Thoracic aorta (tissue), 2 donors: ENCODE data around the gene MYOM3. TPM values are rescaled to one million over a fixed set of nuclear protein-coding genes. Genes with fewer than 3 reads are reported as not detected.

Source experiments
- ATAC-seq: fragments of 150-250 bp; one replicate; pipeline ENCODE4 v1.8.0; 2017; ENCODE audit warnings: low read depth; ENCODE audit not compliant: insufficient number of reproducible peaks, low FRiP score
- DNase-seq: peaks from one replicate; pipeline ENCODE4 v3.0.0-alpha.2; 2020; ENCODE audit warnings: low spot score
- H3K27ac ChIP-seq, 2 donors: fragments of 200-600 bp; sonication (generic); 1 replicate in 1 of 2; 2 replicates in 1 of 2; pipeline ENCODE4 v1.5.1; 2016; ENCODE audit warnings: mild to moderate bottlenecking in 2 of 2, moderate library complexity in 2 of 2
- H3K27me3 ChIP-seq: fragments of 200-600 bp; sonication (generic); replicated peaks from 2 replicates; pipeline ENCODE4 v1.6.0; 2016; ENCODE audit warnings: mild to moderate bottlenecking; ENCODE audit not compliant: insufficient read depth
- H3K36me3 ChIP-seq: fragments of 200-600 bp; sonication (generic); one replicate; pipeline ENCODE4 v1.5.1; 2016
- H3K4me1 ChIP-seq, 2 donors: fragments of 200-600 bp; sonication (generic); 1 replicate in 1 of 2; 2 replicates in 1 of 2; pipeline versions ENCODE4 v1.5.1 to v1.6.0; 2016; ENCODE audit warnings: low read depth in 2 of 2, mild to moderate bottlenecking in 1 of 2; ENCODE audit not compliant: control insufficient read depth in 1 of 2
- H3K4me3 ChIP-seq: fragments of 200-600 bp; sonication (generic); 2 replicates; pipeline ENCODE4 v1.5.1; 2016; ENCODE audit warnings: mild to moderate bottlenecking
- H3K9me3 ChIP-seq: fragments of 200-600 bp; sonication (generic); 2 replicates; pipeline ENCODE4 v1.5.1; 2016
- CTCF ChIP-seq: fragments of 200-600 bp; sonication (generic); IDR thresholded peaks from one replicate; pipeline ENCODE4 v1.5.1; 2019; ENCODE audit warnings: antibody characterized with exemption
- total RNA-seq, 2 donors: library from RNA; depleted of rRNA; stranded (reverse); fragments of >200 nt; gene quantifications; one replicate each; pipeline versions ENCODE4 v1.1.0 to v1.2.3, GENCODE V29; 2016

The MYOM3 gene
- total RNA-seq, 2 donors from 2014 or later, result 1.5 to 1.6 TPM

GRCh38 chr1:24150234-24151174, 38.6 kb upstream of the MYOM3 start:
- no peaks in the 10 kb centered on the region for H3K36me3 ChIP-seq
- peak; percentile 85 for TF ChIP-seq CTCF
- peak overlapping the region; percentile 57 for H3K4me3 ChIP-seq
- peaks cover 9% of the 10 kb centered on the region for H3K27me3 ChIP-seq
- DNase-seq (peak; percentile 65), ATAC-seq (no peak)
- H3K9me3 ChIP-seq, result no peaks in the 10 kb centered on the region
- H3K27ac ChIP-seq, result no peak overlapping the region
- peaks cover 4 to 11% of the 10 kb centered on the region in 2 donors for H3K4me1 ChIP-seq

GRCh38 chr1:24149866-24150233, 37.9 kb upstream of the MYOM3 start:
- no peak for TF ChIP-seq CTCF
- ATAC-seq (no peak), DNase-seq (no peak)
- Histone ChIP-seq H3K27ac (no peak overlapping the region), H3K4me3 (peak overlapping the region; percentile 57), H3K4me1 (peaks cover 4 to 11% of the 10 kb centered on the region in 2 donors), H3K9me3 (no peaks in the 10 kb centered on the region), H3K36me3 (no peaks in the 10 kb centered on the region), H3K27me3 (peaks cover 9% of the 10 kb centered on the region)

DNA sequence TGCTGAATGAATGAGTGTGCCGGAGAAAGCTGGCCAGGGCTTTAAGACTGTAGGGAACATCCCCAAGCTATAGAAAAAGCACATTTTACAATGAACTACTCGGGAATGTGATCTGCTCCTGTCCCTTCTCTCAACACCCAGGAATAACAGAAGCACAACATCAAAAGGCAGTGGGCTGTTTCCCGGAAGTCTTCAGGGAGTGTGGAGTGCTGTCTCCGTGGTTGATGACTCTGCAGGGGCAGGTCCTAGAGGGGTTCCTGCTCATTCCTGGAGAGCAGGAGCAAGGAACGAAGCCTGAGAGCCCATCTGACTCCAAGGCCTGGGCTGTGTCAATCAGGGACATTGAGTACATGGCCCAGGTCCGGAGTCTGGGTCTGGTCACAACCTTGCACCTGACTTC, 35.9 kb upstream of the MYOM3 start:
- Histone ChIP-seq H3K27me3 (peaks cover 9% of the 10 kb centered on the region), H3K9me3 (no peaks in the 10 kb centered on the region), H3K4me3 (no peak overlapping the region), H3K4me1 (peaks cover 4 to 11% of the 10 kb centered on the region in 2 donors), H3K36me3 (no peaks in the 10 kb centered on the region), H3K27ac (no peak overlapping the region)
- DNase-seq (no peak), ATAC-seq (no peak)
- TF ChIP-seq CTCF, result no peak

DNA sequence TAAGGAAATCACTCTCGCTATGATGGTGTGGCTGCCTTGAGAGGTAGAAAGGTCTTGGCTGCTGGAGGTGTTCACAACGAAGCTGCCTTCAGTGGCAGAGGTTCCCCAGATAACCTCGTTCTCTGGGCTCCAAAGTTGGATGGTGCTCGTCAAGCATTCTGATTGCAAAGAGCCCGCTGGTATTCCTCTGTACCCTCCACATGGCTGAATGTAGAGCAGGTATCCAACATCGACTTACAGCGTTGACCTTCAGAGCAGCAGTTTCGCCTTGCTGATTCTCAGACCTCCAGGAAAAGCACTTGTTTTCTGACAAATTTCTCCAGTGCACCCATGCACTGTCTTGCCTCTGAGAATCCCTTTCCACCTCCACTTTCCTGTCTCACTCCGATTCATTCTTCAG, 35.3 kb upstream of the MYOM3 start:
- ATAC-seq (no peak), DNase-seq (no peak)
- peaks cover 4 to 11% of the 10 kb centered on the region in 2 donors for H3K4me1 ChIP-seq
- H3K36me3 ChIP-seq, result no peaks in the 10 kb centered on the region
- no peak overlapping the region for H3K4me3 ChIP-seq
- H3K27ac ChIP-seq, result no peak overlapping the region
- no peak for TF ChIP-seq CTCF
- H3K9me3 ChIP-seq, result no peaks in the 10 kb centered on the region
- H3K27me3 ChIP-seq, result peaks cover 9% of the 10 kb centered on the region

DNA sequence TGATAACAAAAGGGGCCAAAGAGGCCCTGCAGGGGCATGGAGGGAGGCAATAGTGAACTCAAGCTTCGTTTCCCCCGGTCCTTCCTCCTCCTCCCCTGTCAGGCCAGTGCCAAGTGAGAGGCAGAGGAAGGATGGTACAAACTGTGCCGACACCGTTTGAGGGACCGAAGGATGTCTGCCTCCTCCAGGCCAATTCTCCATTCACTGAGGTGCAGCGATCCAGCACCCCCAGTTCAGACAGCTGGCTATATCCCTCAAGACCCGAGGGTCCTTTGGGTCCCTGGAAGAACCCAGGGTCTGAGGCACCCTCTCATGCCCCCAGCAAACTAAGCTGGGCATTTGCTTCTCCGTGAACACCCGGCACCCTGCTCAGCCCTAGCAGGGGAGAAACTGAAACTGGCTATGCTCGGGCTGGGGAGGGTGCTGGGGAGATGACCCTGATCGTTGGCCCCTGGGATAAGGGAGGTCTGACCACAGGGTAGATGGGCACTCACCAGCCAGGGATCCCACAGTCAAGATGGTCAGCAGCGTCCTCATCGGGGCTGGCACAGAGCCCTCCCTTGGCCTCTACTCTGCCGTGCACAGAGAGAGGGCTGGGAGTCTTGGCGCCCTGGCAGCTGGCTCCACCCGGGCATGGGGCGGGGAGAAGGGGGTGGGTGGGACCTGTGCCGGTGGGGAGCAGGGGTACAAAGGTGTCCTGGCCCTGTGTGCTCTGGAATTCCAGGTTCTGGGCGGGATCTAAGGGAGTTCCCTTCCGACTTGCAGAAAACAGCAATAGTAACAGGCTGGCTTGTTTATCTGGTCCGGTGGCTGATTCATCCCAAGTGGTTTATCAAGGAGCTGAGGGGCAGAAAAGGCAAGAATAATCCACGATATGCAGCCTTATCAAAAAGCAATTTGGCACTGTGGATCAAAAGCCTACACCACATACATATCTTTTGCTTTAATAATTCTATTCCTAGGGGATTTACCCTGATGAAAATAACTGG, 30.9 kb upstream of the MYOM3 start, which contains the start of gene IL22RA1:
TSS of gene IL22RA1 (minus strand) at position 595 of the 989 bp plus-strand sequence. CDS start at position 537, 58 bp downstream.
- DNase-seq, result no peak
- H3K4me1 ChIP-seq, result no peaks in the 10 kb centered on the region
- ATAC-seq, result no peak
- H3K36me3 ChIP-seq, result no peaks in the 10 kb centered on the region
- no peaks in the 10 kb centered on the region for H3K27me3 ChIP-seq
- no peak within 1 kb of the TSS for H3K27ac ChIP-seq
- TF ChIP-seq CTCF, result no peak
- no peaks in the 10 kb centered on the region for H3K9me3 ChIP-seq
- peak within 1 kb of the TSS; percentile 73 for H3K4me3 ChIP-seq
